UCSD-AML1 (cell line): ENCODE data around the gene RAB29.
A peak's percentile ranks its signal among the peaks of the same experiment; 100 is the strongest.
"Not testable (repeated sequence)": the region's sequence is repeated elsewhere in the genome, so short reads cannot be mapped to it uniquely, and the experiment has no call there.

ENCODE experiments used
- DNase-seq: peaks from one replicate; lab custom pipeline; 2025; ENCODE audit not compliant: unreplicated experiment; lab: John Stamatoyannopoulos, UW

RAB29 gene

GRCh38 chr1:205775015-205775716 lies at the start of gene RAB29:
TSS of gene RAB29 (minus strand) at chr1:205775482. CDS start at chr1:205774956, 526 bp downstream.
- DNase-seq: peak; percentile 78

- DNase-seq: no peak
These were observed 48.9 kb upstream of the RAB29 start for GRCh38 chr1:205824180-205824579.

- not testable (repeated sequence) for DNase-seq
These were observed 48.0 kb upstream of the RAB29 start for GRCh38 chr1:205823260-205823659.

GRCh38 chr1:205822397-205822796 lies 47.1 kb upstream of the RAB29 start:
- DNase-seq: no peak

- no peak for DNase-seq
These were observed 42.7 kb upstream of the RAB29 start for GRCh38 chr1:205817988-205818387.

- DNase-seq: no peak
These were observed 42.1 kb upstream of the RAB29 start for GRCh38 chr1:205817364-205817763.

GRCh38 chr1:205813755-205814058 lies 38.4 kb upstream of the RAB29 start:
- no peak for DNase-seq

GRCh38 chr1:205812878-205813754 lies 37.8 kb upstream of the RAB29 start, which contains the start of gene SLC41A1:
TSS of gene SLC41A1 (minus strand) at chr1:205813198. CDS start at chr1:205810441, 2,757 bp downstream.
- peak; percentile 93 for DNase-seq

- peak; percentile 48 for DNase-seq
These were observed 37.1 kb upstream of the RAB29 start for GRCh38 chr1:205812271-205812877.

GRCh38 chr1:205811660-205812059 lies 36.4 kb upstream of the RAB29 start:
- no peak for DNase-seq

- no peak for DNase-seq
These were observed 35.3 kb upstream of the RAB29 start for GRCh38 chr1:205810448-205811157.

- DNase-seq: no peak
These were observed 34.7 kb upstream of the RAB29 start for GRCh38 chr1:205809942-205810345.

GRCh38 chr1:205809469-205809868 lies 34.2 kb upstream of the RAB29 start:
- no peak for DNase-seq

GRCh38 chr1:205805082-205805711 lies 29.9 kb upstream of the RAB29 start:
- DNase-seq: no peak

GRCh38 chr1:205804605-205805004 lies 29.3 kb upstream of the RAB29 start:
- no peak for DNase-seq

GRCh38 chr1:205803986-205804385 lies 28.7 kb upstream of the RAB29 start:
- DNase-seq: no peak

- no peak for DNase-seq
These were observed 26.8 kb upstream of the RAB29 start for GRCh38 chr1:205802060-205802459.

GRCh38 chr1:205800981-205801703 lies 25.9 kb upstream of the RAB29 start:
- no peak for DNase-seq

- no peak for DNase-seq
These were observed 25.1 kb upstream of the RAB29 start for GRCh38 chr1:205800427-205800826.

- no peak for DNase-seq
These were observed 23.3 kb upstream of the RAB29 start for GRCh38 chr1:205798577-205798976.
